Activated T-helper 17 cell treated with anti-CD3 and anti-CD28 coated beads, Interleukin-2, amount 50 U/mL, for 72 hours (primary cell): ENCODE results near the gene SUMO4. TPM values are rescaled to one million over a fixed set of nuclear protein-coding genes. Genes with fewer than 3 reads are reported as not detected.

Experiments
- ATAC-seq: fragments of 150-1000 bp; cut with Tn5 transposase; replicated peaks from 2 replicates; pipeline ENCODE4 v1.10.0; 2021; ENCODE audit warnings: mild to moderate bottlenecking, moderate library complexity
- H3K27ac Mint-ChIP-seq: one replicate; pipeline ENCODE4 v1.8.0; 2022; ENCODE audit warnings: mixed read lengths
- H3K27me3 Mint-ChIP-seq: one replicate; pipeline ENCODE4 v1.8.0; 2022; ENCODE audit warnings: mixed read lengths
- H3K36me3 Mint-ChIP-seq: one replicate; pipeline ENCODE4 v1.8.0; 2022; ENCODE audit warnings: low read depth, mild to moderate bottlenecking, mixed read lengths
- H3K4me1 Mint-ChIP-seq: one replicate; pipeline ENCODE4 v1.8.0; 2022; ENCODE audit warnings: mixed read lengths
- H3K4me3 Mint-ChIP-seq: one replicate; pipeline ENCODE4 v1.8.0; 2022; ENCODE audit warnings: mild to moderate bottlenecking, mixed read lengths
- H3K9me3 Mint-ChIP-seq: one replicate; pipeline ENCODE4 v1.8.0; 2022; ENCODE audit warnings: mixed read lengths
- total RNA-seq, 2 donors: library from RNA; stranded (reverse); gene quantifications; one replicate each; pipeline ENCODE4 v1.2.3, GENCODE V29; 2022

Gene SUMO4
- total RNA-seq, 2 donors from 2014 or later: 16.0 to 16.4 TPM

- peak overlapping the region; percentile 67 for H3K27ac Mint-ChIP-seq
- no peaks in the 10 kb centered on the region for H3K27me3 Mint-ChIP-seq
- peaks cover 93% of the 10 kb centered on the region for H3K36me3 Mint-ChIP-seq
- no peaks in the 10 kb centered on the region for H3K9me3 Mint-ChIP-seq
- H3K4me3 Mint-ChIP-seq: peak overlapping the region; percentile 28
- no peak for ATAC-seq
- H3K4me1 Mint-ChIP-seq: peaks cover 55% of the 10 kb centered on the region
Measured at GRCh38 chr6:149373511-149373910, 26.6 kb upstream of the SUMO4 start.

GRCh38 chr6:149379977-149380376 lies 20.1 kb upstream of the SUMO4 start:
- Mint-ChIP-seq H3K27ac (peak overlapping the region; percentile 21), H3K27me3 (no peaks in the 10 kb centered on the region), H3K4me3 (no peak overlapping the region), H3K4me1 (peaks cover 41% of the 10 kb centered on the region), H3K36me3 (peaks cover 99% of the 10 kb centered on the region), H3K9me3 (peaks cover 4% of the 10 kb centered on the region)
- no peak for ATAC-seq

- Mint-ChIP-seq H3K36me3 (peaks cover 99% of the 10 kb centered on the region), H3K27me3 (no peaks in the 10 kb centered on the region), H3K4me1 (peaks cover 35% of the 10 kb centered on the region), H3K4me3 (peak overlapping the region; percentile 17), H3K9me3 (peaks cover 4% of the 10 kb centered on the region), H3K27ac (peak overlapping the region; percentile 58)
- ATAC-seq: peak; percentile 99
Measured at GRCh38 chr6:149380523-149380922, 19.5 kb upstream of the SUMO4 start.

- ATAC-seq: no peak
- peaks cover 45% of the 10 kb centered on the region for H3K4me1 Mint-ChIP-seq
Measured at GRCh38 chr6:149383371-149383770, 16.7 kb upstream of the SUMO4 start.

GRCh38 chr6:149384464-149384863 lies 15.6 kb upstream of the SUMO4 start:
- Mint-ChIP-seq H3K9me3 (peaks cover 18% of the 10 kb centered on the region), H3K4me1 (peaks cover 35% of the 10 kb centered on the region), H3K27ac (peak overlapping the region; percentile 48)

More at GRCh38 chr6:149383371-149383770, 16.7 kb upstream of the SUMO4 start:
- no peak overlapping the region for H3K4me3 Mint-ChIP-seq
- H3K27me3 Mint-ChIP-seq: no peaks in the 10 kb centered on the region
- peak overlapping the region; percentile 48 for H3K27ac Mint-ChIP-seq
- H3K9me3 Mint-ChIP-seq: peaks cover 18% of the 10 kb centered on the region
- peaks cover 100% of the 10 kb centered on the region for H3K36me3 Mint-ChIP-seq

GRCh38 chr6:149385998-149386646 lies 13.9 kb upstream of the SUMO4 start:
- Mint-ChIP-seq H3K4me1 (peaks cover 41% of the 10 kb centered on the region), H3K27me3 (no peaks in the 10 kb centered on the region), H3K4me3 (peak overlapping the region; percentile 34), H3K9me3 (peaks cover 18% of the 10 kb centered on the region), H3K36me3 (peaks cover 100% of the 10 kb centered on the region), H3K27ac (peak overlapping the region; percentile 58)
- ATAC-seq: peak; percentile 75

More at GRCh38 chr6:149384464-149384863, 15.6 kb upstream of the SUMO4 start:
- no peak for ATAC-seq
- H3K36me3 Mint-ChIP-seq: peaks cover 100% of the 10 kb centered on the region
- no peak overlapping the region for H3K4me3 Mint-ChIP-seq
- H3K27me3 Mint-ChIP-seq: no peaks in the 10 kb centered on the region

GRCh38 chr6:149387779-149388512 lies 12.1 kb upstream of the SUMO4 start:
- Mint-ChIP-seq H3K9me3 (peaks cover 14% of the 10 kb centered on the region), H3K27me3 (no peaks in the 10 kb centered on the region), H3K4me3 (no peak overlapping the region), H3K4me1 (peaks cover 51% of the 10 kb centered on the region), H3K36me3 (peaks cover 100% of the 10 kb centered on the region), H3K27ac (no peak overlapping the region)
- ATAC-seq: no peak

- no peak overlapping the region for H3K27ac Mint-ChIP-seq
- H3K27me3 Mint-ChIP-seq: no peaks in the 10 kb centered on the region
- peaks cover 61% of the 10 kb centered on the region for H3K4me1 Mint-ChIP-seq
- H3K9me3 Mint-ChIP-seq: peaks cover 14% of the 10 kb centered on the region
- H3K4me3 Mint-ChIP-seq: peak overlapping the region; percentile 12
- peak; percentile 58 for ATAC-seq
- H3K36me3 Mint-ChIP-seq: peaks cover 100% of the 10 kb centered on the region
Measured at GRCh38 chr6:149389509-149390297, 10.4 kb upstream of the SUMO4 start.

GRCh38 chr6:149392093-149392492 lies 8.0 kb upstream of the SUMO4 start:
- peak overlapping the region; percentile 79 for H3K27ac Mint-ChIP-seq
- H3K27me3 Mint-ChIP-seq: no peaks in the 10 kb centered on the region
- H3K4me1 Mint-ChIP-seq: peaks cover 55% of the 10 kb centered on the region
- H3K4me3 Mint-ChIP-seq: peak overlapping the region; percentile 74
- peaks cover 100% of the 10 kb centered on the region for H3K36me3 Mint-ChIP-seq
- no peak for ATAC-seq
- H3K9me3 Mint-ChIP-seq: peaks cover under 1% of the 10 kb centered on the region

- Mint-ChIP-seq H3K27me3 (no peaks in the 10 kb centered on the region), H3K4me1 (peaks cover 54% of the 10 kb centered on the region), H3K4me3 (peak overlapping the region; percentile 74), H3K36me3 (peaks cover 100% of the 10 kb centered on the region), H3K9me3 (no peaks in the 10 kb centered on the region), H3K27ac (peak overlapping the region; percentile 79)
- no peak for ATAC-seq
Measured at GRCh38 chr6:149392535-149392934, 7.5 kb upstream of the SUMO4 start.

- H3K9me3 Mint-ChIP-seq: no peaks in the 10 kb centered on the region
- peak; percentile 73 for ATAC-seq
- peak overlapping the region; percentile 74 for H3K4me3 Mint-ChIP-seq
- H3K27ac Mint-ChIP-seq: peak overlapping the region; percentile 79
- H3K36me3 Mint-ChIP-seq: peaks cover 100% of the 10 kb centered on the region
- H3K4me1 Mint-ChIP-seq: peaks cover 51% of the 10 kb centered on the region
- no peaks in the 10 kb centered on the region for H3K27me3 Mint-ChIP-seq
Measured at GRCh38 chr6:149393002-149393679, 6.9 kb upstream of the SUMO4 start.

GRCh38 chr6:149395185-149395584 lies 4.9 kb upstream of the SUMO4 start:
- H3K4me3 Mint-ChIP-seq: no peak overlapping the region
- ATAC-seq: no peak
- H3K27me3 Mint-ChIP-seq: no peaks in the 10 kb centered on the region
- H3K27ac Mint-ChIP-seq: peak overlapping the region; percentile 45
- H3K4me1 Mint-ChIP-seq: peaks cover 50% of the 10 kb centered on the region
- H3K9me3 Mint-ChIP-seq: no peaks in the 10 kb centered on the region
- peaks cover 99% of the 10 kb centered on the region for H3K36me3 Mint-ChIP-seq

- H3K27me3 Mint-ChIP-seq: no peaks in the 10 kb centered on the region
- peaks cover 99% of the 10 kb centered on the region for H3K36me3 Mint-ChIP-seq
- H3K4me1 Mint-ChIP-seq: peaks cover 39% of the 10 kb centered on the region
- peak overlapping the region; percentile 4 for H3K27ac Mint-ChIP-seq
- no peak for ATAC-seq
- H3K9me3 Mint-ChIP-seq: no peaks in the 10 kb centered on the region
- H3K4me3 Mint-ChIP-seq: no peak overlapping the region
Measured at GRCh38 chr6:149397384-149397783, 2.7 kb upstream of the SUMO4 start.

- Mint-ChIP-seq H3K27me3 (no peaks in the 10 kb centered on the region), H3K36me3 (peaks cover 99% of the 10 kb centered on the region), H3K4me1 (peaks cover 20% of the 10 kb centered on the region), H3K27ac (peak overlapping the region; percentile 58), H3K9me3 (no peaks in the 10 kb centered on the region), H3K4me3 (no peak overlapping the region)
- peak; percentile 71 for ATAC-seq
Measured at GRCh38 chr6:149403534-149403933, 3.5 kb downstream of the SUMO4 start.
